ENCODE data around the gene CDC25C.

Gene CDC25C

GRCh38 chr5:138331449-138332368, at the start of gene CDC25C:
TSS of gene CDC25C (minus strand) at chr5:138331804. CDS start at chr5:138331180, 624 bp downstream.
- H3K4me3 ChIP-seq = peak within 1 kb of the TSS; percentile 40 to 49
- H3K4me1 ChIP-seq = peaks cover 0 to 12% (median 8%) of the 10 kb centered on the region in 4 donors
- DNase-seq = peak; percentile 99
- H3K36me3 ChIP-seq = no peaks in the 10 kb centered on the region
- H3K27ac ChIP-seq = no peak within 1 kb of the TSS
- TF ChIP-seq CTCF (IDR thresholded peaks at IDR 0.05) = peak in 1 of 2 experiments; percentile 22
- H3K27me3 ChIP-seq = no peaks in the 10 kb centered on the region
- intact Hi-C loops (cut with DNase I; ENCODE audit: low total_unique reads) = no loop called here
- H3K9me3 ChIP-seq = no peaks in the 10 kb centered on the region

- no peaks in the 10 kb centered on the region for H3K27me3 ChIP-seq
- no peak for TF ChIP-seq CTCF (IDR thresholded peaks at IDR 0.05)
- no peak overlapping the region for H3K27ac ChIP-seq
- no peak overlapping the region for H3K4me3 ChIP-seq
- peaks cover 30 to 48% (median 36%) of the 10 kb centered on the region in 3 donors for H3K36me3 ChIP-seq
- no peak for DNase-seq
- intact Hi-C loops (cut with DNase I; ENCODE audit: low total_unique reads) = no loop called here
- peaks cover 0 to 42% (median 24%) of the 10 kb centered on the region in 4 donors for H3K4me1 ChIP-seq
- H3K9me3 ChIP-seq = no peaks in the 10 kb centered on the region
These were observed 41.0 kb upstream of the CDC25C start for GRCh38 chr5:138372653-138373052.

- no peaks in the 10 kb centered on the region for H3K27me3 ChIP-seq
- no peaks in the 10 kb centered on the region for H3K9me3 ChIP-seq
- no peak for TF ChIP-seq CTCF (IDR thresholded peaks at IDR 0.05)
- intact Hi-C loops (cut with DNase I; ENCODE audit: low total_unique reads) = no loop called here
- peaks cover 26 to 44% (median 32%) of the 10 kb centered on the region in 3 donors for H3K36me3 ChIP-seq
- no peak for DNase-seq
- no peak overlapping the region for H3K27ac ChIP-seq
- H3K4me1 ChIP-seq = peaks cover 0 to 46% (median 24%) of the 10 kb centered on the region in 4 donors
- no peak overlapping the region for H3K4me3 ChIP-seq
These were observed 40.6 kb upstream of the CDC25C start for GRCh38 chr5:138372225-138372624.

GRCh38 chr5:138371454-138371853, 39.9 kb upstream of the CDC25C start:
- peaks cover 19 to 36% (median 24%) of the 10 kb centered on the region in 3 donors for H3K36me3 ChIP-seq
- no peaks in the 10 kb centered on the region for H3K9me3 ChIP-seq
- no peak for TF ChIP-seq CTCF (IDR thresholded peaks at IDR 0.05)
- no peaks in the 10 kb centered on the region for H3K27me3 ChIP-seq
- no peak overlapping the region for H3K27ac ChIP-seq
- DNase-seq = no peak
- H3K4me1 ChIP-seq = peaks cover 0 to 54% (median 29%) of the 10 kb centered on the region in 4 donors
- no peak overlapping the region for H3K4me3 ChIP-seq
- intact Hi-C loops (cut with DNase I; ENCODE audit: low total_unique reads) = no loop called here

GRCh38 chr5:138370537-138370936, 38.9 kb upstream of the CDC25C start:
- DNase-seq = no peak
- Histone ChIP-seq H3K9me3 (no peaks in the 10 kb centered on the region), H3K27me3 (no peaks in the 10 kb centered on the region), H3K4me1 (peaks cover 0 to 57% (median 33%) of the 10 kb centered on the region in 4 donors), H3K27ac (no peak overlapping the region), H3K4me3 (no peak overlapping the region), H3K36me3 (peaks cover 11 to 27% (median 15%) of the 10 kb centered on the region in 3 donors)
- intact Hi-C loops (cut with DNase I; ENCODE audit: low total_unique reads) = no loop called here
- TF ChIP-seq CTCF (IDR thresholded peaks at IDR 0.05) = no peak

Measured in tibial artery (tissue), 4 donors.